UCSD-AML1 (cell line): ENCODE results near the gene TLCD3B.

Experiments
- DNase-seq: peaks from one replicate; lab custom pipeline; 2025; ENCODE audit not compliant: unreplicated experiment; lab: John Stamatoyannopoulos, UW

The TLCD3B gene

DNA sequence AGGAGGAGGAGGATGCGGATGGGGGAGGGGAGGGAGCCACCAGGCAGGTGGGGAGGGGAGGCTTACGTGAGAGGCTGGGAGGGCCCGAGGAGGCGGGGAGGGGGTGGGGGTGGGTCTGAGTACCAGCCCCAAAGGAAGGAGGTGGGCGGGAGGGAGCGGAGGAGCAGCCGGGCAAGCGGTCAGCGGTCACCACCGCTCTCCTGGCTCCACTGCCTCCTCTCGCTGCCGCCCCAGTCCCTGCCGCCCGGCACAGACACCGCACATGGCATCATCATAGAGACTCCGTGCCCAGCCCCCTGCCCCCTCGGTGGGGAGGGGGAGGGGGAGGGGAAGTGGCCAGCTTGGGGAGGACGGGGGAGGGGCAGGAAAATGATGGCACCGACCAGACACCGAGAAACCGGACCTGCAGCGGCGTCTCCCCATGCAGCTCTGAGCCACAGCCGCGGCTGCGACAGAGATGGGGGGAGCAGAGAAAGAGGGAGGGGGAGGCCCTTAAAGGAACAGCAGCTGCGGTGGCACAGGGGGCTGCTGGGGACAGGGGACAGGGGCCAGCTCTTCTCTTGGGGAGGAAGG, at the start of gene TLCD3B:
Gene TLCD3B (minus strand): TSS at position 431 of the 573 bp plus-strand sequence. CDS start 744 bp downstream, outside the sequence.
- DNase-seq, result no peak

DNA sequence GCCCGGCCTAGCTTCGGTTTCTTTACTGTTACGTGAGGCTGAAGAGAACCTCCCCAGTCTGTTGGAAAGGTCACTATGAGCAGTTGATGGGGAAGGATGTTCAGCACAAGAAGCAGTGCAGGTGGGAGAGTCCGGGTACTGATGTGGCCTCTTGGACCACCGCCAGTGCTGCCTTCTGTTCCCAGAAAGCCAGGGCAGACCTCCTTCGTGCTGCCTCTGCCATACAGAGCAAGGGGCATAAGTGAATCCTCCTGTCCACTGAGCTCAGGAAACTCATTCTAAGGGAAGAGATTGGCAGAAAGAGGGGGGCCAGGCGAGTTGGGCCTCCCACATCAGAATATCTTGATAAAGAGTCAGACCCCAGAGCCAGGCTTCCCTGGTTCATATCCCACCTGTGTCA, 48.4 kb upstream of the TLCD3B start:
- no peak for DNase-seq

DNA sequence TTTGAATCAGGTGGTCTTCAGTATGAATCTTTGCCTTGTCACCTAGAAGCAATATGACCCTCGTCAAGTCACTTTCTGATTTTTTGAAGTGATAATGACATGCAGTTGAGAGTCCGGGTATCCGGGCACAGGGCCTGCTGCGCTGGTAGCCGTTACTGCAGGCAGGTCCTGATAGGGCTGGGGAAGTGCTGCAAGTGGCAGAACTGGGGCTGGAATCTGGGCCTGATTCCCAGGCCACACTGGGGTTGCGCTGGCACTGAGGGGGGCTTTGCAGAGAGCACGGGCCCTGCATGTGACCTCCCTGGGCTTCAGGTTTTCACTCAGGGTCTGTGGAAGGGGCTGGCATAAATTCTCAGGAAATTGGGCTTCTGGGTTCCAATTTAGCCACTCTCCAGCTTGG, 47.7 kb upstream of the TLCD3B start:
- no peak for DNase-seq

GRCh38 chr16:30077656-30078055, 46.6 kb upstream of the TLCD3B start:
- no peak for DNase-seq

GRCh38 chr16:30076276-30076791, 45.3 kb upstream of the TLCD3B start:
- DNase-seq, result no peak

DNA sequence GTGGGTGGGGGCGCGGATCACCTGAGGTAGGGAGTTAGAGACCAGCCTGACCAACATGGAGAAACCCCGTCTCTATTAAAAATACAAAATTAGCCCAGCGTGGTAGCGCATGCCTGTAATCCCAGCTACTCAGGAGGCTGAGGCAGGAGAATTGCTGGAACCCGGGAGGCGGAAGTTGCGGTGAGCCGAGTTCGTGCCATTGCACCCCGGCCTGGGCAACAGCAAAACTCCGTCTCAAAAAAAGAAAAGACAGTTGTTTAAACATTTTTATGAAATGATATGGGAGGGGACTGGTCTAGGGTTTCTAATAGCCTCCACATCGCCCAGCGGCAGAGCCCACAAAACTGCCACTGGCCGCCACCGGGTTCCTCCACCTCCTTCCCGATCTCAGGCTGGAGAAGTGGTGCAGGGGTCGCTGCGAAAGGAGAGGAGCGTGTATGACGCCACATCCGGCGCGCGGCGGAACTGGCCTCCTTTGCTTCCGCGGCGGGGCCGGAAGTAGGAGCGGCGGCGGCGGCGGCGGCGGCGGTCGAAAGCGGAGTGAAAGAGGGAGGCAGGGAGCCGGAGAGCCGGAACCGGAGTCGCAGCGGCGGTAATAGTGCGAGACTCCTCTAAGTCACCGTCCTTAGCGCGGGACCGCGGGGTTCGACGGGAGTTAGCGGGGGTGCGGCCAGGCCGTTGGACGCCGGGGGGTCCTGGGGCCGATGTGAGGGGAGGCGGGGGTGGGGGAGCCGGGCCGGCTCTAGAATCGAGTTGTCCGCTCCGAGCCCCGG, 44.6 kb upstream of the TLCD3B start, which contains the start of gene PPP4C:
Gene PPP4C (plus strand): TSS at position 492 of the 773 bp plus-strand sequence. CDS start 384 bp downstream, outside the sequence.
- DNase-seq, result peak; percentile 90

DNA sequence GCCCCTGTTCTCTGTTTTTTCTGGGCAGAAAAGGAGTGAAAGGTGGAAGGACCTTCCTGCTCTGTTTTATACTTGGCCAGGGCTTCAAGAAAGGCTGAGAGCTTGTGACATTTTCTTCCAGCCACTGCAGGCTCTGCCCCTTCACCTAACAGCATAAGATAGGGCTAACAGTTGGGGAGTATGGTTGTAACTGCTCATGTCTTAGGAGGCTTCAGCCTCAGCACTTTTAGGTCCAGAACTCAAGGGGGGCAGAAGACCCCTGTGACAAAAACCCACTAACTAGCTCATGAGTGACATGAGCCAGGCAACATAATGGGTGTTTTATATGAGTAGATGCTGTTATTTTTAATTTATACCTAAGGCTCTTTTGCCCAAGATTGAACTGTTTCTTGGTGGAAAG, 39.4 kb upstream of the TLCD3B start:
- no peak for DNase-seq

DNA sequence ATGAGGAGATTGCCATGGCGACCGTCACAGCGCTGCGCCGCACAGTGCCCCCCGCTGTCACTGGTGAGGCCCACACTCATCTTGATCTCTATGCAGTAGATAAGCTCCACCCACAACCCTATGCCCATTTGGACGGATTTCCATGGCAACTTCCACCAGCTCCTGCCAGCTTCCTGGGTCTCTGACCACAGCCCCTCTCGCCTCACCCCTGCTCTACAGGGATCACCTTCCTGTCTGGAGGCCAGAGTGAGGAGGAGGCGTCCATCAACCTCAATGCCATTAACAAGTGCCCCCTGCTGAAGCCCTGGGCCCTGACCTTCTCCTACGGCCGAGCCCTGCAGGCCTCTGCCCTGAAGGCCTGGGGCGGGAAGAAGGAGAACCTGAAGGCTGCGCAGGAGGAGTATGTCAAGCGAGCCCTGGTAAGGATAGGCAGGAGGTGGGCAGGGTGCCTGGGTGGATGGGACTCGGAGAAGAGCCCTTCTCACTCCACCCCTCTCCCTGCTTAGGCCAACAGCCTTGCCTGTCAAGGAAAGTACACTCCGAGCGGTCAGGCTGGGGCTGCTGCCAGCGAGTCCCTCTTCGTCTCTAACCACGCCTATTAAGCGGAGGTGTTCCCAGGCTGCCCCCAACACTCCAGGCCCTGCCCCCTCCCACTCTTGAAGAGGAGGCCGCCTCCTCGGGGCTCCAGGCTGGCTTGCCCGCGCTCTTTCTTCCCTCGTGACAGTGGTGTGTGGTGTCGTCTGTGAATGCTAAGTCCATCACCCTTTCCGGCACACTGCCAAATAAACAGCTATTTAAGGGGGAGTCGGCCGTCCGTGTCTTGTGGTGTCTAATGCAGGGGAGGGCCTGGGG, 38.8 kb upstream of the TLCD3B start:
- no peak for DNase-seq

- DNase-seq, result peak; percentile 41
Observed at GRCh38 chr16:30068750-30069610, 37.9 kb upstream of the TLCD3B start.

DNA sequence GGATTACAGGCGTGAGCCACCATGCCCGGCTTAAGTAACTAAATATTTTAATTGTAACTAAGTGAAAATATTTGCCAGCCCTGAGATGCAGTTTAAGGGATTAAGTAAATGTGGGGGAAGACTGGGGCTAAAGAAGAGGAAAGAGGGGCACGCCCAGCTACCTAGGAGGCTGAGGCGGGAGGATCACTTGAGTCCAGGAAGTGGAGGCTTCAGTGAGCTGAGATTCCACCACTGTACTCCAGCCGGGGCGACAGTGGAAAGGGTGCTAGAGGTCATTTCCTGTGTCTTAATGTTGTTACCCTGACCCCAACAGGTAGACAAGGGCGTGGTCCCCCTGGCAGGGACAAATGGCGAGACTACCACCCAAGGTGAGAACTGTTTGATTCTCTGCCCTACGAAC, 37.3 kb upstream of the TLCD3B start:
- DNase-seq, result no peak

- DNase-seq, result no peak
Observed at GRCh38 chr16:30067584-30067916, 36.5 kb upstream of the TLCD3B start.

DNA sequence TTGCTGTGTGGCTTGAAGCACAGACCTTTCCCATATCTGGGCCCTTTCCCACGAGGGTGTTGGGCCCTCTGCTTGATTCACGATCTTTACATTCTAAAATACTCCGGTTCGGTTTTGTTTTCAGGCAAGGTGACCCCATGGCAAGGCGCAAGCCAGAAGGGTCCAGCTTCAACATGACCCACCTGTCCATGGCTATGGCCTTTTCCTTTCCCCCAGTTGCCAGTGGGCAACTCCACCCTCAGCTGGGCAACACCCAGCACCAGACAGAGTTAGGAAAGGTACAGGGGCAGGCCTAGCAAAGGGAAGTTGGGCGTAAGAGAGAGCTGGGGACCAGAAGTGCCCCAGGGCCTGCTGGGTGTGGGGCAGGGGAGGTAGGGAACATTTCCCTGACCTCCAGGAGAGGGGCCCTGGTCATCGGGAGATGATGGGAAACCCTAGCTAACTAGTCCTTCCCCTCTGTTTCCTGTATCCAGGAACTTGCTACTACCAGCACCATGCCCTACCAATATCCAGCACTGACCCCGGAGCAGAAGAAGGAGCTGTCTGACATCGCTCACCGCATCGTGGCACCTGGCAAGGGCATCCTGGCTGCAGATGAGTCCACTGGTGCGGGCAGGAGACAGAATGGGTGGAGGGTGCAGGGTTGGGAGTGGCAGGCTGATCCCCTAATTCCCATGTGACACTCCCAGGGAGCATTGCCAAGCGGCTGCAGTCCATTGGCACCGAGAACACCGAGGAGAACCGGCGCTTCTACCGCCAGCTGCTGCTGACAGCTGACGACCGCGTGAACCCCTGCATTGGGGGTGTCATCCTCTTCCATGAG, 35.9 kb upstream of the TLCD3B start:
- no peak for DNase-seq

GRCh38 chr16:30065943-30066760, 35.1 kb upstream of the TLCD3B start:
- DNase-seq, result peak; percentile 61

DNA sequence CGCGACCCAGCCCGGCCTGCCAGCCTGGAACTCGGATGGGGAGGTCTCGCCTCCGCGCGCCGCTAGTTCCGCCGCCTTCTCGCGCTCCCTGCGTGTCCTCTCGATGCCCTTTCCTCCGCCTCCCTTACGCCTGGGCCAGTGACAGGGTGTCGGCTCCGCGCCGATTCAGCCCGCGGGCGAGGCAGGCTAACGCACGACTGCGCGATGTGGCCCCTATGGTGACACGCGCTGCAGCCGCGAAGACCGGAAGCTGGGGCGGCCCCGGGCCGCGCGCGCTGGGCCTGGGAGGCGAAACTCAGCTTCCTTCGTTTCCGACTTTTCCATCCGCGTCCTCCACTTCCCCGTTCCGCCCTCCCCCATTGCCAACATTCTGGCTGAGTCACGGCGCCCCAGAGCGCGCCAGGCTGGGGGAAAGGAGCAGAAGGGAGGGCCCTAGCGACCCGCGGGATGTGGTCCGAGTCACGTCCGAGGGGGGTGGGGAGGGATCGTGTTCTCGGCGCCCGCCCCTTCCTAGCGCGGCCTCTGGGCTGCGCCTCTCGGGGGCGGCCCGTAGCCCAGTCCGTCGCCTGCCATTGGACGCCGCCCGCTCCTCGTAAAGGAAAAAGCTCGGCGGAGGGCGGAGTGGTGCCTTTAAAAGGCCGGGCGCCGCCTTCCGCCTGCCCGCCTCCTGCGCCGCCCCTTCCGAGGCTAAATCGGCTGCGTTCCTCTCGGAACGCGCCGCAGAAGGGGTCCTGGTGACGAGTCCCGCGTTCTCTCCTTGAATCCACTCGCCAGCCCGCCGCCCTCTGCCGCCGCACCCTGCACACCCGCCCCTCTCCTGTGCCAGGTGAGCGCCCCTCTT, 34.3 kb upstream of the TLCD3B start, which contains the start of gene ALDOA:
Gene ALDOA (plus strand): TSS at position 659 of the 841 bp plus-strand sequence. CDS start 1,138 bp downstream, outside the sequence.
- DNase-seq, result peak; percentile 99

DNA sequence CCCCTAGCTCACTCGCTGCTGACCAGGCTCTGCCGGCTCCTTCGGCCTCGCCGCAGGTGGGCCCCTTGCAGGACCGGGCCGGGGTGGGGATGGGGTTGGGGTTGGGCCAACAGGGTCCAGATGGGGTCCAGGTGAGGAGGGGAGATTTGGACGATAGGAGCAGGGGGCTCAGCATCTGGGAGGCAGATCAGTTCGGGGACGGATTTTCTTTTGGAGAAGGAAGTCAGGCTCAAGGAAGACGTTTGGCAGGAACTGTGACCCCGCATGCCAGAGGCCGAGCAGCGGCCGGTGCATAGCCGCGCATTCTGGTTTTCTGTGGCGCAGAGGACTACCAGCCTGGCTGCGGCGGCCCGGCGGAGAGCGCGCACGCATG, 33.6 kb upstream of the TLCD3B start:
- no peak for DNase-seq

DNA sequence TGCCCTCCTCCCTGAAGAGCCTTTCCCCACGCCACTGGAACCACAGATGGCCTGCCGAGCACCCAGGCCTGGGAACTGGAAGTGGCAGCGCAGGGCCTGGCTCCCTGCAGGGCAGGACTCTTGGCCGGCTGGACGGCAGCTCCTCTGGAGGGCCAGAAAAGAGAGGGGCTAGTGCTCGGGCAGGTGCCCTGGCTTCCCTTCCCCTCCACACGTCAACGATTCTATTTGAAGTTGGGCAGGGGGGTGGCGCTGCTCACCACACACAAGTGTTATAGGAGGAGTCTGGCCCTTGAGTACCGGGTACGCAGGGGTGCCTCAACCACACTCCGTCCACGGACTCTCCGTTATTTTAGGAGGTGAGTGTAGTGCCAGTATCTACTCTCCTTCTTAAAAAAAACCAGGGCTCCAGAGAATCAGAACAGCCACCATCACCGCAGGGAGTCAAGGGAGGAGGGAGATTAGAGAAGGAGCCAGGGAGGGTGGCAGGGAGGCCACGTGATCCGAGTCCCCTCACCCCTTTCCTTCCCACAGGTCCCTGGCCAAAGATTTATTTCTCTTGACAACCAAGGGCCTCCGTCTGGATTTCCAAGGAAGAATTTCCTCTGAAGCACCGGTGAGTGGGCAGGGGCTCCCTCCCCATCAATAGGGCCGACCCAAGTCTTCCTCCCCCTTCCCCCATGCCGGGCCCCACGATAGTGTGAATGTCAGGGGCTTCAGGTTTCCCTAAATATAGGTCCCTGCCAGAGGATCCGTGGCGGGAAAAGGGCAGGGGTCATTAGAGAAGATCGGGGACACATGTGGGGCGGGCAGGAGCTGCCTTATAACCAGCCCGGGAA, 33.0 kb upstream of the TLCD3B start:
- peak; percentile 78 for DNase-seq

DNA sequence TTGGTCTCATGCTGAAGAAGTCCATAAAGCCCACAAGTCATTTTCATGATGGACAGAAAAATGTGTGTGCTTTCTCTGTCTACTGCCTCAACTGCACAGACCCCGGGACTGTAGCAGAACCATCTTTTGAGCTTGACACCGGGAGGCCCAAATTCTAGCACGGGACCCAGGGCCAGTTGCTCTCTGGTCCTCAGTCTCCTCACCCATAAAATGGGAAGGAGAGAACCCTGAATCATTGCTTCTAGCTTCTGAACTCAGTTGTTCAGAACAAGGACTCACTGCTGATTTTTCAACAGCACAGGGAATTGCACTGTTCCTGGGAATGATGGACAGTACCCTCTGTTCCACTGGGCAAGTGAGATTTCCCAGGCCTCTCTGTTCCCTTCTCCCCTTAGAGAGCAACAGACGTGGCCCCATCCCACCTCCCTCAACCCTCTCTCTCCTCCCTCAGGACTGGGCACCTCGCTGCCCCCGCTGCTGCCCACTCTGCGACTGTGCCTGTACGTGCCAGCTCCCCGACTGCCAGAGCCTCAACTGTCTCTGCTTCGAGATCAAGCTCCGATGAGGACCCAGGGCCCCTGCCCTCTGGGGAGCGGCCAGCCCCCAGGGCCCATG, 32.3 kb upstream of the TLCD3B start:
- DNase-seq, result no peak
